Glutamatergic neuron (in vitro differentiated cells): ENCODE measurements around the gene TMEM33. TPM values are rescaled to one million over a fixed set of nuclear protein-coding genes. Genes with fewer than 3 reads are reported as not detected.

ENCODE experiments used
- DNase-seq: peaks from one replicate; pipeline ENCODE4 v3.0.0; 2022
- H3K27ac Mint-ChIP-seq: one replicate; pipeline ENCODE4 v1.8.0; 2020; ENCODE audit warnings: mild to moderate bottlenecking, mixed read lengths, inconsistent platforms; ENCODE audit not compliant: unreplicated experiment
- H3K27me3 Mint-ChIP-seq: one replicate; pipeline ENCODE4 v1.8.0; 2020; ENCODE audit warnings: mild to moderate bottlenecking, moderate library complexity, mixed read lengths, inconsistent platforms; ENCODE audit not compliant: unreplicated experiment
- H3K36me3 Mint-ChIP-seq: one replicate; pipeline ENCODE4 v1.8.0; 2020; ENCODE audit warnings: mild to moderate bottlenecking, mixed read lengths, inconsistent platforms; ENCODE audit not compliant: unreplicated experiment
- H3K4me1 Mint-ChIP-seq: one replicate; pipeline ENCODE4 v1.8.0; 2020; ENCODE audit warnings: mild to moderate bottlenecking, low read depth, mixed read lengths, inconsistent platforms; ENCODE audit not compliant: unreplicated experiment
- H3K4me3 Mint-ChIP-seq: one replicate; pipeline ENCODE4 v1.8.0; 2020; ENCODE audit warnings: mild to moderate bottlenecking, mixed read lengths, inconsistent platforms; ENCODE audit not compliant: unreplicated experiment
- H3K9me3 Mint-ChIP-seq: one replicate; pipeline ENCODE4 v1.8.0; 2020; ENCODE audit warnings: mild to moderate bottlenecking, moderate library complexity, mixed read lengths, inconsistent platforms; ENCODE audit not compliant: unreplicated experiment
- CTCF ChIP-seq: fragments of 200-600 bp; sonication (generic); IDR thresholded peaks from one replicate; pipeline ENCODE4 v1.5.0; 2021; ENCODE audit not compliant: partially characterized antibody, unreplicated experiment
- total RNA-seq: library from RNA; stranded (reverse); fragmentation: NEBNext Ultra II Directional; extraction: Animal tissue kit (Norgen Biotek cat#: 25700); gene quantifications from one replicate; pipeline ENCODE4 v1.2.1, GENCODE V29; 2021; ENCODE audit not compliant: unreplicated experiment

TMEM33 gene
- total RNA-seq, 1 donor from 2014 or later: 88.8 TPM

- H3K9me3 Mint-ChIP-seq: peaks cover 2% of the 10 kb centered on the region
- no peaks in the 10 kb centered on the region for H3K27me3 Mint-ChIP-seq
- TF ChIP-seq CTCF: no peak
- no peaks in the 10 kb centered on the region for H3K4me1 Mint-ChIP-seq
- H3K36me3 Mint-ChIP-seq: no peaks in the 10 kb centered on the region
- no peak overlapping the region for H3K27ac Mint-ChIP-seq
- H3K4me3 Mint-ChIP-seq: no peak overlapping the region
- DNase-seq: no peak
These were observed 14.3 kb downstream of the TMEM33 start for GRCh38 chr4:41949531-41949930.

- H3K27me3 Mint-ChIP-seq: no peaks in the 10 kb centered on the region
- H3K9me3 Mint-ChIP-seq: no peaks in the 10 kb centered on the region
- TF ChIP-seq CTCF: peak; percentile 56
- no peaks in the 10 kb centered on the region for H3K4me1 Mint-ChIP-seq
- H3K36me3 Mint-ChIP-seq: no peaks in the 10 kb centered on the region
- no peak overlapping the region for H3K4me3 Mint-ChIP-seq
- H3K27ac Mint-ChIP-seq: no peak overlapping the region
- no peak for DNase-seq
These were observed 22.4 kb downstream of the TMEM33 start for GRCh38 chr4:41957634-41958033.

- Mint-ChIP-seq H3K4me3 (no peak overlapping the region), H3K27me3 (peaks cover 1% of the 10 kb centered on the region), H3K9me3 (no peaks in the 10 kb centered on the region), H3K27ac (no peak overlapping the region), H3K36me3 (no peaks in the 10 kb centered on the region), H3K4me1 (no peaks in the 10 kb centered on the region)
- no peak for DNase-seq
- TF ChIP-seq CTCF: peak; percentile 76
These were observed 27.9 kb downstream of the TMEM33 start for GRCh38 chr4:41963105-41963504.

- DNase-seq: no peak
- Mint-ChIP-seq H3K27me3 (peaks cover 1% of the 10 kb centered on the region), H3K36me3 (no peaks in the 10 kb centered on the region), H3K27ac (no peak overlapping the region), H3K9me3 (peaks cover under 1% of the 10 kb centered on the region), H3K4me3 (no peak overlapping the region), H3K4me1 (no peaks in the 10 kb centered on the region)
- TF ChIP-seq CTCF: no peak
These were observed 29.2 kb downstream of the TMEM33 start for GRCh38 chr4:41964401-41964800.

GRCh38 chr4:41967392-41967791 lies 32.2 kb downstream of the TMEM33 start:
- H3K27me3 Mint-ChIP-seq: peaks cover 1% of the 10 kb centered on the region
- H3K36me3 Mint-ChIP-seq: no peaks in the 10 kb centered on the region
- H3K4me3 Mint-ChIP-seq: no peak overlapping the region
- no peak for TF ChIP-seq CTCF
- H3K9me3 Mint-ChIP-seq: peaks cover 2% of the 10 kb centered on the region
- no peak overlapping the region for H3K27ac Mint-ChIP-seq
- DNase-seq: no peak
- H3K4me1 Mint-ChIP-seq: no peaks in the 10 kb centered on the region
